Stimulated activated CD8-positive, alpha-beta memory T cell treated with anti-CD3 and anti-CD28 coated beads, Interleukin-4, amount 100 ng/mL, for 24 hours (primary cell): ENCODE results near the gene ANK3.

Experiments used
- DNase-seq: peaks from one replicate; pipeline ENCODE4 v3.0.0-alpha.2; 2020; ENCODE audit warnings: low read depth

ANK3 gene

DNA sequence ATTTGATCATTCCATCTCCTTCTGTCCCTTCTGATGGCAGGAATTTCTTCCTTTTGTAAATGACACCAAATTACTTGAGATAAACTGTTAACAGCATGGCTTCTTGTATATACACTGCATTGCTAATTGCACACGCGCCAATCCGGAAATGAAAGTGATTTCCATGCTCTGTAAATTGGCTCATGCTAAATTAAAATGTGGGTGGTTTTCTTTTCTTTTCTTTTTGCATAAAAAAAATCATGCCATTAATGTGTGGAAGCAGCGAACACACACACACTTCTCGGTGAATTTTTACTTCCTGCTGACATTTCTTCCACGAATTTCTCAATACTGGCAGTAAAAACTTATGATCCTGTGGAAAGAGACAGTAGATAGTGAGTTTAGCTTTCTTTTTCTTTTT, 360.2 kb downstream of the ANK3 start:
- no peak for DNase-seq

DNA sequence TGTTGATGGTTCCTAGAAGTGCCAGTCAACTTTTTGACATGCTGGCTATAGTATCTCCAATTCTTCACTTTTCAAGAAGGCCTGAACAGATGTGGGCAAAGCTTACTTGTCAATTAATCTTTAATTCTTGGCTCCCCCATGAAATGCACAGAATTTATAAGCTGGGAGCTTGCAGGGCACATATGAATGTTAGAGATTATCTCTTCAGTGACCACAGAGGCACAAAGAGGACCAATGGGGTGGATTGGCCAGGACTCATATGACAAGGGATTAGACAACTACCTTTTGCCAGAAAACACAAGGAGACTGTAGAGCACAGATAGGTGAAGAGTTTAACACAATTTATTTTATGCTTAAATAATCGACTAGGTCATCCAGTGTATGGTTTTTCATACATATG, 361.6 kb downstream of the ANK3 start:
- DNase-seq, result no peak

DNA sequence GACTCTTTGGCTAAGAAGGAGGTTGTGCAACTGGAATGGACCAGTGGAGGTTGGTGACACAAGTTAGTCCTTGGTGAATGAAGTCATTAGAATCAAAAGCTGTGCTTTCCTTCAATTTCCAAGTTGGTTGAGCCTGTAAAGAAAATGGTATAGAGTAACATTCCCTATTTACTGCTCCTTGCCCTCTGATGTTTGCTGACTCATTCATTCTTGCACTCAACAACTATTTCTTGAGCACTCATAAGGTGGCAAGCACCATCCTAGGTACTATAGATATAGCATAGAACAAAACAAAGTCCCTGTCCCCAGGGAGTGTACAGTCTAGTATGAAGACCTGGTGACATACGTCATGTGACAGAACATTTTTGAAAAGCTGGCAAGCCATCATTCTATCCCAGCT, 364.4 kb downstream of the ANK3 start:
- no peak for DNase-seq

DNA sequence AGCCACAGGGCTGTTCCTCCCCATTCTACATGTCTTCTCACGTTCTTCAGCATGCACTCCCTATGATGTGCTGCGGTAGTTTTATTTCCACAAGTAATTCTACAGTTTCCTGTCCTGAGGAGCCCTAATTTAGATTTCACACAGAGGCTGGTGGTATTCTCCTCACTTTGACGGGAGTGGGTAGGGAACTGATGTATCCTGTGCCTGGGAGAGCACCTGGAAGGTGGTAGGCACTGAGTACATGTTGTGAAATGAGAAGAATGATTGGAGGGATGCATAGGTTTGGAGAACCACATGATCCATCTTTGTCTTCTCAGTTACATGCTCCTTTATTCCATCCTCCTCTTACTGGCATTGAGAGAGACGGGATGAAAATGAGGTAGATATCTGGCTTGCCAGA, 365.2 kb downstream of the ANK3 start:
- DNase-seq, result no peak

DNA sequence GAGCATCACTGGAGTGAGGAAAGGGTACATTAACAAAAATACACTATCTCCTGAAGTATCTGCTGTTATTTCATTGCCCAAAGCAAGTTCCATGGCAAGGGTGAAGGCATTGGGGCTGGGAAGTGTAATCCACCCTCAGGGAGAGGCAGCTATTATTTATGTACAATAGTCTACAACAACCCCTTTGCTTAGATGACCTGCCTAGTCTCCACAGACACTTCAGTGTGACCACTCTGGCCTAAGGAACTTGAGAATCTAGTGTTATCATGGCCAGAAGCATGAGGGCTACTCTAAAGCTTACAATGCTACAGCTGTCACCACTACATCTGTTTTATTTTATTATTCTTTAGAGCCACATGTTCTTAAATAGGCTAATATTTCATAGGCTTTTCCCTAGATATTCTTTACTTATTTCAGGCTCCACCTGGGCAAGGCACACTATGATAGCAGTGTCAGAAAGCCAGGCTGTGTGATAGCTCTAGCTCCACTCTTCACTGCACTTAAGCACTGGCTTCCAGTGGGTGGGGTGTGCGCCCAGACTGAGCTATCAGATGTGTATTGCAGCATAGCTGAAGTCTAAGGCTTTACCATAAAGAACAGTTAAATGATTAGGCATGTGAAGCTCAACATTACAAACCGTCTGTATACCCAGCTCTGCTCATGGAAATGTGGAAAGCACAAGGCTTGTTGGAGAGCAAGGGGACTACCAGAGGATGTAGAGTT, 366.4 kb downstream of the ANK3 start:
- DNase-seq, result no peak

DNA sequence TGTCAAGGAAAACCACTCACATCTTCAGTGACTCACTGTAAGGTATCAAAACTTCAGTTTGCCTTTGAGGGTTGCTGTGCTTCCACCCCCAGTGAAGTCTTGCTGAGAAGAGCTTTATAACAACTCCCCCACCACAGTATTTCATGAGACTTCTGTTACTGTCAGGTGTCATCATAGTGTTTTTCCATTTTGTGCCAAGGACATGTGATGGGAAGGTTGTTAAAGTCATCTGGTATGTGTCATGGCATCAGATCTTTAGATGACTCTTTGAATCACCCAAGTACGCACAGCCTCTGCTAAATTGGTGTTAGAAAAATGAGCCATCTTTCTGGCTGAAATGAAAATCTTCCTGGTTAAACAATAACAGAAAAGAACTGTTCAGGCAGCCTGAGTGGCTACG, 368.3 kb downstream of the ANK3 start:
- DNase-seq, result no peak

DNA sequence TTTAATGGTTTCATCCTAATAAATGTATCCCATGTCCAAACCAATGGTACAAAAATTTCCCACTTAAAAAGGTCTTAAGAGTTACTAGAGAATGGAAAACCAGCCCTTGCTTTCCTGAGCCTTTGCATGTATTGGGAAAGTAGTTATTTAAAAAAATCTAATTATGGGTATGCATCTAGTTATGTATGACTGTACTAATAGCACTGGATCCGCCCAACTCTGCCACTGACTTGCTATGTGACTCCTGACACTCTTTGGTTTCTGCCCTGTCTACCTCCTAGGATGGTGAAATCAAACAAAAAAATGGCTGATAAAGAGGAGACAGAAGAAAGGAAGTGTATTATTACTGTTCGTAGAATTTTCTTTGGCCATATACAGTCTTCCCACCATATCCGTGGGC, 372.9 kb downstream of the ANK3 start:
- no peak for DNase-seq

DNA sequence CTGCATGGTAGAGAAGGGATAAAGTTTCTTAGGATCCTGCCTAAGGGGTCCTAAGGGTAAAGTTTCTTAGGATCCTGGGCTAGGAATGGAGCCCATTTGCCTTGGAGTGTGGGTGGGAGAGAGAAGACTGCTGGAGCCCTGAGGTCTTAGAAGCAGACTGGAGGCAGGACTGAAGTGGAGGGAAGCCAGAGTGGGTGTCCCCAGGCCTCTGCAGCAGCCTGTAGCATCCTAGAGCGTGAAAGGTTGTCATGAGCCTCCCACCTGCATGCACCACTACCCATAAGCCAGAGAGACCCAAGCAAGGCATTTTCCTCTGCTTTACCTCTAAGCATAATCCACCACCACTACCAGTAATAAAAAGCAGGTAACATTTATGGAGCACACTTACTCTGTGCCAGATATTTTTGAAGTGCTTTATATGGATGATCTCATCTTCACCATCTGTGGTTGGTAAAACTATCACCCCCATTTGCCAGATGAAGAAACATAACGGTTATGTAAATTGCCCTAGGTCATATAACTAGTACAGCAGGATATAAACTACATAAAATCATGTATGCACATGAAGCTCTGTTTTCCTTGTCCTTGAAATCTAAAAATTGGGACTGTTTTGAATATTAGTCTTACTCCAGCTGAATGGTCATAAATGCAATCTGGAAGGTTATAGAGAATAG, 379.8 kb downstream of the ANK3 start:
- no peak for DNase-seq

DNA sequence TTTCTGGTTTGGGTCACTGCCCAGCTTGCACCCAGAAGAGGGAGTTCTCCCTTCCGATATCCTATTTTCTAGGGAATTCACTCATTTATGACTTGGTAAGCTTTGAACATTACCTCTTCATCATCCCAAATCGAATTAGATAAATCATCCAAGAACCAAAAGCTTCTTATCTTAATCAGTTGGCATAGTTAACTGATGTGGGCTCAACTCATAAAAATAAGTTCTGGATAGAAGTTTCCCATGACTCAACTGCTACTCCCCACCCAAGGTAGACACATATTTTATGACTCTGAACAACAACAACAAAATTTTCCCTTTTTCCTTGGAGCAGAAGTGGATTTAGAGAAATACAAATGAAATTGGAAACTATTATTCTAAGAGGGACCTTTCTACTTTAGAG, 380.4 kb downstream of the ANK3 start:
- no peak for DNase-seq

DNA sequence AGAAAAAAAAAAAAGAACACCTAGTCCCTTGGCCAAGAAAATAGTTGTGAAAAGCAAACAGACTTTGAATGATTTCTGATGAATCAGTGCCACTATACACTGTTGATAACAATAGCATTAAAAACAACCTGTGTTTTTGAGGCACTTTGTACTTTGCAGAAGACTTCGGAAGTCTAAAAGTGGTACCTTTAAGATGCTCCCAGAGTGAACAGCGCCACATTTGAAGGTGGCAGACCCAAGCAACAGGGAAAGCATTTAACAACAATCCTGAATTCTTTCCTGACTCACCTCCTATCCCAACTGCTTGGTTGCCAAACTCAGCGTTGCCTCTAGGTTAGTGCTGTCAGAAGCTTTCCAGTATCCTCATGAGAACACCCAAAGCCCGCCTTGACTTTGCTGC, 380.9 kb downstream of the ANK3 start:
- DNase-seq, result no peak

DNA sequence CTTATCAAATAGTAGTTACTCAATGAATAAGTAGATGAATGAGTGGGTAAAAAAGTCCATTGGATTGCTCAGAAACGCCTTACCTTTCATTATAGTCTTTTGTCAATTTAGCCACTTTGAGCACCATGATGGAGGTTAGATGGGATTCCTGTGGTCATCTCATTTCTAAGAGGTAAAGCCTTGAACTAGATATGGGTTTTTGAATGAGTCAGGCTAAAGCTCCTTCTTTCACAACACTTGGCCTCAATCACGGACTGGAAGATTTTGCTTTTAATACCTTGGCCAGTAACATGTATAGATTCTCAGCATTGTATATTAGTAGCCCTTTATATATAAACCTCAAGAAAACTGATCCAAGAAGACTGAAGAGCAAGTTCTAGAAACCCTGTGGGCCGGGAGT, 383.6 kb downstream of the ANK3 start:
- no peak for DNase-seq

DNA sequence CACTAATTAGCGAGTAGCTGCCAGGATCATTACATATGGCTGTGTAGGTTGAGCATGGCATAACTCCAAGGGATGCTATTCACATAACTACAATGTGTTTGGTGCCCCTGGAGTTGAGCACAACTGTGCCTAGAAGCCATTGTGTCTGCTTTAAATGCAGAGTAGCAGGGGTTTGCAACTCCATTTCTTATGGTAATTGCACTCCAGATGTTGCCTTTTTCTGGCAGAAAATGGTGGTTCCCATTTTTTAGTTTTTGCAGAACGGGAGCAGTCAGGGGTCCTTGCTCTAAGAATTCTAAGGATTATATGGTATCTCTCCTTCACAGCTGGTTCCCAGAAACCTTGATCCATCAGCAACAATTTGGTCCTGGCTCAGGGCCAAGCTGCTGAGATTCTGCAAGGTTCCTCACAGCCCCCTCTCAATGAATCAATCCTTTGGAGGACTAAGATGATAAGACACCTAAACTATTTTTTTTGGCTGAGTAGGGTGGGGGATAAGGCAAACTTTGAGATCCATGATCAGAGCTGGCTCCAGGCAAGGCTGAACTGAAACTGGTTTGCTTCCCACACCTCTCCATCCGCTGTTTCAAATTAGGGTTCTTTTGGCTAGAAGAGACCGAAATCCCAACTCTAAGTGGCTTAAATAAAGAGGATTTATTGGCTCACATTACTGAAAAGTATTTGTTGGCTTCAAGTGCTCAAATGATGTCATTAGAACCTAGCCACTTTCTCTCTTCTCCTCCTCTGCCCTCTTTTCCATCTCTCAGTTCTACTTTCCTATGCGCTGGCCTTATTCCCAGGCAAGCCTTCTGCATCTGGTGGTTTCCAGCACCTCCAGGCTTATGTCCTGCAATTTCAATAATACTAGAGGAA, 385.8 kb downstream of the ANK3 start:
- no peak for DNase-seq

DNA sequence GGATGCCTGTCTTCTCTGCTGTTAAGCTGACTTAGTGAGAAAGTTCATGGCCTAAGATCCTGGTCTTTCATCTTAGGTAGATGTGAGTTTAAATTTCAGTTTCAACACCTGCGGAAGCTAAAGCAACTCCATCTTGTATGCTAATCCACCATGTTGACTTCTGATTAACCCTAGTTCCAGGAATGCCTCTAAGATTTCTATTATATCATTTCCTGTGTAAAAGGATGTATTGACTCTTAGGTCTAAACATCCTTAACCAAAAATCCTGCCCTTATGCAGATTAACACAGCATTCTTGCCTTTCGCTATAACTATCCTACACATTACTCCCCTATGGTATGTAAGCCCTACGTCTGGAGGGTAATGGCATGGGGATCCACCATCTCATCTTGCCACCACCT, 388.9 kb downstream of the ANK3 start:
- no peak for DNase-seq

DNA sequence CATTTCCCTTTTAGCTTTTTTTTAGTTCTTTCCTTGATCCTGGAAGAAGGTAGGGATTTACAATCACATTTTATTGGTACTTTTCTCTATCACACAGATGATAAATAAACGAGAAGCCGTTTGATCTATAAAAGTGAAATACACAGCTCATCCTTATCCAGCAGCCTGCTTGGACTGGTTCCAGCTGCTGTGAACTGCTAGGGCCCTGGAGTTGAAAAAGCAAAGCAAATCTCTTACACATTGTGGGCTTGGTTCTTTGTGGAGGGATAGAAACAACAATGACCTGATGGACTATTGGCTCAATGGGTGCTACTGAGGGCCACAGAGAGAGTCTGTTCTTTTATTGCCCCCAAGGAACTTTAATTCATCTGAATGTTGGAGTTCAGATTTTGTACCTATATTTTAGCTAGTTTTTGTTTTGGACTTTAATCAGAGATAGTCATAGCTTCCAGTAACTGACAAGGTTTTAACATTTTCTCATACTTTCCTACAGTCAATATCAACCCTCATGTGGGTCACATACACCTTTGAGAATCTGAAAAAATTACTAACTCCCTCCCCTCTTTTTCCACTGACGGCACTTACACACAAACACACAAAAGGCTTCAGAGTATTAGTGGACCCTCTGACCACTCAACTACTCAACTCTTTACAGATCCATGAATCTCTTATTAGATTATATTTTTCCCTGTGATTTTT, 391.7 kb downstream of the ANK3 start:
- no peak for DNase-seq

DNA sequence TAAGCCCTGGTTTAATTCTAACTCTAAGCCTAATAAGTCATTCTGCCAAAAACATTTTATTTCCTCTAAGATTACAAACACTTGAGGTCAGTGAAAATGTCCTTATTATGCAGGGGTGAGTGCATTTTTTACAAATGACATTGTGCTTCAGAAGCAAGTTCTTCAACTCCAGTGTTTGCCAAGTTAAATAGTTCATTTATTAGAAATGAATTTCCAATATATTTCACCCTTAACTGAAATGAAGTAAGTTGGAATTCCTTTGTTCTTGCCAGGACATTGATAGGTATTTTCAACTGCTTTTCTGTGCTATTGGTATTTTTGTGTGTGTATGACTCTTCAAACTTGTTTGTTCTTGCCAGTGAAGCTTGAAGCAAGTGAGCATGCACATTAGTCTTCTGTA, 393.8 kb downstream of the ANK3 start:
- no peak for DNase-seq

DNA sequence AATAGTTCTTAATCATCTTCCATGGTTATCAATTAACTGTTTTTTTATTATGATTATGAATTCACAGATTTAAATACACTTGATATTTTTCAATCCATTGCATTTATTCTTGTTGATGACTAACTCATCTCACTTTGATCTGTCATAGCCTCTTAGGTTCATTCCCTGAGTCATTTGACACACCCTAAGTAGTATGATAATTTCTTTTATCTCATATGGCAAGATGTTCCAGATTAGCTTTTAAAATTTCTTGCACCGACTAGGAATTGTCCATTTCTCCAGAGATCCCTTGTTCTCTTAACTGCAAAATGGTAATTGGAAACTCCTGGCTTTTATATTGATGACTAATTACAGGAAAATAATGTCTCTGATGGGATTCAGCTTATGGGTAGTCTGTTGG, 395.7 kb downstream of the ANK3 start:
- DNase-seq, result no peak

DNA sequence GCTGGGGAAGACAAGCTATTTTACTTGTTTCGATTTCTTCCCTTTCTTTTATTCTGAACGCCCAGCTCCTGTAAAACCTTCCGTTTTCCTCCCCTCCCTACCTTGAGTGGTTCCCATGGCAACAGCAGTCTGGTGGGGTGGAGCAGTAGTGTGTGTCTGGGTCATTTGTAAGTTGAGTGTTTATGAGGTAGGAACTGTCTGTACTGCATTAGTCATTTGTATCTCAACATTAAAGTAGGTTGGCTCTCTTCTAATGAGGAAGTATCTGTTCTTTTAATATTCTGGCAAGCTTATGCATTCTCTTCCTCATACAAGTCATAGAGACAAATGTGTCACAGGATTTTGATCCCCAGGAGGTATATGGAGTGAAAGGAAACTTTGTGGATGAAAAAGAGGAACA, 398.0 kb downstream of the ANK3 start:
- no peak for DNase-seq

DNA sequence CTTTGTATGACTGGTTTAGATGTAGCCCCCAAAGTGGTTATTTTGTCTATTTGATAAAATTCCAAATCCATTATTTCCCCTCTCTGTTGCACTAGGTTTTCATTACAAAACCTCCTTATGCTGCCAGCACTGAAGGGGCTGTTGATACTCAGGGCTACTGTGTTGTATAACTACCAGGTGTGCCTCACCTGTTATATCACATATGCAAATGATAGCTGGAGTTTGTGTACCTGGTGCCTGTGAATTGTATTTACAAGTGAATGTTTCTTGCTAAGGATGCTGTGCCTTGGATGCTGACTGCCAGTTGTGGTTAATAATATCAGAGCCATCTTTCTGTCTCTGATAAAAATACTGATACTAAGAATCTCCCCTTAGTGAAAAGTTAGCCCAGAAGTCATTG, 398.6 kb downstream of the ANK3 start:
- no peak for DNase-seq

DNA sequence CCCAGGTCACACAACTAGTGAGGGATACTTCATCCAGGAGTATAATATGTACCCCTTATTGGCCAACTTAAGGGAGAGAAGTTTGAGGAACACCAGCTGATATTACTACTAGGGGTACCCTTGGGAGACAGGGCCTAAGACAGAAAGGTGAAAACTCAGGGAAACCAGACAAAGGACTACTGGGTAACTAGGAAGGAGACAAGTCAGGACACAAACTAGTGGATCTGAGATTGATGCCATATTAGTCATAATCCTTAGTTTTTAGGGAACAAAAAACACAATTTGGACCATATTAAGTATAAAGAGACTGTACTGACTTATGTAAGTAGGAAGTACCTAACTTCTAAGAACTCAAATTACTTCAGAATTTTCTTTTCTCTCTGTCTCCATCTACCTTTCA, 404.0 kb downstream of the ANK3 start:
- no peak for DNase-seq

DNA sequence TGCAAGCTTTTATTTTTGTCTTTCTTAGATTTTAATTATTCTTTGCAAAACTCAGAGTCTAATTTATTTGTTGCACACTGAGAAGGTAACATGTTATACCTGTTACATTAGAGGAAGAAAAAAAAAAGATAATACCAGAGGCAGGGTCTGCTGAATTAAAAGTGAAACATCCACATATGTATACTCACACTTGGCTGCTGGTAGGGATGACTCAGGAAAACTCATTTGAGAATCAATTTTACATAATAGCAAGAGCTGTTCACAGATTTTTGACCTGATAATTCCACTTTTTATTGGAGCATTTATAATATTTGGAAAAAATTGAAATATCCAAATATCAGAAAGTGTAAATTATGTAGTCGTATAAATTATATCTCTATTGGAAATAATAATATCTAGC, 405.3 kb downstream of the ANK3 start:
- no peak for DNase-seq

DNA sequence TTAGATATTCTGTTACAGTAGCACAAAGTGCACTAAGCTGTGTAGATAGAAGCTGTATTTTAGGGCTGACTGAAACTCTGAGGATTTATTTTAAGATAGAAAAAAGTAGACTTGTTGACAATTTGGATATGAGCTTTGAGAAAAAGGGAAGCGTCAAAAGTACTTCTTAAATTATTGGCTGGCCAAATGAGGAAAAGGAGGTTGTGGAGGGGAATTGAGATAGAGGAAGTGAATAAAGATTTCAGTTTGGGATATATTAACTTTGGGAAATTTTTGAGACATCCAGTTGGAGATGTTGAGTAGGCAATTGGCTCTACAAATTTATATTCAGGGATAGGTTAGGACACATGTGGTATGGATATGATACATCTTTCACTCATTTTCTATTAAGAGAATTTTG, 409.3 kb downstream of the ANK3 start:
- no peak for DNase-seq

DNA sequence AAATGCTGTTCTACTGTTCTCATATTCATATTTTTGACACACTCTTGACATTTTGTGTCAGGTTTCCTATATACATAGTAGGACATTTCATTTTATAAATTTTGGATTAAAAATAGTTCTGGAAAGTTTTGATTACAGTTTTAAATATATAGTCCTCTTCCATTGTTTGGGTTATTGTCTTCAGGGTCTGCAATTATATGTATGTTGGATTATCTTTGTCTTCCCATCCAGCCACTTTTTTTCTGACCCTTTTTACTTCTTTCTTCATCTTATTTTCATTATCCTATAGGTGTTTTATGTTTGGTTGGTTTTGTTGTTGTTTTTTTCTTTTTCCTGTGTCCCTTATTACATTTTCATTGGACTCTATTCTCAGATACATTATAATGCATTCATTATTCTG, 412.2 kb downstream of the ANK3 start:
- DNase-seq, result no peak

DNA sequence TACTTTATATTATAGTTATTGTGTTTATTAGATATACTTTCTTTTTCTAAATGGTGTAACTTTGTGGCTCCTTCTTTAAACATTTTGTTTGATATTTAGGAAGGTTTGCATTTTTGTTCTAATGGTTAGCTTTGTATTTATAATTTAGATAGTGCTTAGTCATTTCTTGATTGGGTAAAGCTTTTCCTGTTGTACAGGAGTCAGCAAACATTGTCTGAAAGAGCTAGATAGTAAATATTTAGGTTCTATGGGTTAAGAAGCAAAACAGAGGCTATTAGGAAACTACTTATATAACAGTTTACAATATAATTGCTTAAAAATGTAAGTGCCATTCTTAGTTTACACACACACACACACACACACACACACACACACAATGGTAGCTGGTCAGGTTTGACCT, 412.8 kb downstream of the ANK3 start:
- no peak for DNase-seq
